ENCODE measurements around the gene RPIA.
"Not testable (repeated sequence)": the region's sequence is repeated elsewhere in the genome, so short reads cannot be mapped to it uniquely, and the experiment has no call there.

Gene RPIA

GRCh38 chr2:88691339-88692183 lies at the start of gene RPIA:
Gene RPIA, plus strand, starts transcription at chr2:88691673. Its CDS starts 26 bp downstream, at chr2:88691699.
- DNase-seq = peak; percentile 95

GRCh38 chr2:88642278-88642677 lies 49.2 kb upstream of the RPIA start:
- no peak for DNase-seq

- DNase-seq = not testable (repeated sequence)
These were observed 46.1 kb upstream of the RPIA start for GRCh38 chr2:88645291-88645882.

- DNase-seq = no peak
These were observed 39.8 kb upstream of the RPIA start for GRCh38 chr2:88651646-88652045.

- no peak for DNase-seq
These were observed 36.8 kb upstream of the RPIA start for GRCh38 chr2:88654714-88655113.

GRCh38 chr2:88656690-88657089 lies 34.8 kb upstream of the RPIA start:
- DNase-seq = no peak

- no peak for DNase-seq
These were observed 34.3 kb upstream of the RPIA start for GRCh38 chr2:88657131-88657530.

GRCh38 chr2:88658326-88658725 lies 33.1 kb upstream of the RPIA start:
- no peak for DNase-seq

- no peak for DNase-seq
These were observed 32.5 kb upstream of the RPIA start for GRCh38 chr2:88658881-88659537.

- DNase-seq = peak; percentile 9
These were observed 31.9 kb upstream of the RPIA start for GRCh38 chr2:88659538-88659915.

GRCh38 chr2:88660622-88661021 lies 30.9 kb upstream of the RPIA start:
- no peak for DNase-seq

GRCh38 chr2:88666576-88666975 lies 24.9 kb upstream of the RPIA start:
- DNase-seq = no peak

GRCh38 chr2:88667219-88667618 lies 24.3 kb upstream of the RPIA start:
- DNase-seq = no peak

- DNase-seq = no peak
These were observed 22.6 kb upstream of the RPIA start for GRCh38 chr2:88668862-88669261.

- peak; percentile 34 for DNase-seq
These were observed 21.8 kb upstream of the RPIA start for GRCh38 chr2:88669482-88670214.

GRCh38 chr2:88671786-88672427 lies 19.6 kb upstream of the RPIA start:
- DNase-seq = peak; percentile 50

- no peak for DNase-seq
These were observed 18.1 kb upstream of the RPIA start for GRCh38 chr2:88673363-88673762.

- no peak for DNase-seq
These were observed 11.1 kb upstream of the RPIA start for GRCh38 chr2:88680266-88680902.

GRCh38 chr2:88680916-88681315 lies 10.6 kb upstream of the RPIA start:
- no peak for DNase-seq

GRCh38 chr2:88683160-88684021 lies 8.1 kb upstream of the RPIA start:
- no peak for DNase-seq

GRCh38 chr2:88684519-88684918 lies 7.0 kb upstream of the RPIA start:
- DNase-seq = no peak
